ENCODE results near the gene MAPK8.

GRCh38 chr10:48464871-48465736 lies 158.6 kb downstream of the MAPK8 start:
- TF ChIP-seq POLR2AphosphoS5 (IDR thresholded peaks at IDR 0.05) (no peak), EP300 (IDR thresholded peaks at IDR 0.05) (no peak), POLR2A (IDR thresholded peaks at IDR 0.05) (no peak)
- TF ChIP-seq, protein P1, sequence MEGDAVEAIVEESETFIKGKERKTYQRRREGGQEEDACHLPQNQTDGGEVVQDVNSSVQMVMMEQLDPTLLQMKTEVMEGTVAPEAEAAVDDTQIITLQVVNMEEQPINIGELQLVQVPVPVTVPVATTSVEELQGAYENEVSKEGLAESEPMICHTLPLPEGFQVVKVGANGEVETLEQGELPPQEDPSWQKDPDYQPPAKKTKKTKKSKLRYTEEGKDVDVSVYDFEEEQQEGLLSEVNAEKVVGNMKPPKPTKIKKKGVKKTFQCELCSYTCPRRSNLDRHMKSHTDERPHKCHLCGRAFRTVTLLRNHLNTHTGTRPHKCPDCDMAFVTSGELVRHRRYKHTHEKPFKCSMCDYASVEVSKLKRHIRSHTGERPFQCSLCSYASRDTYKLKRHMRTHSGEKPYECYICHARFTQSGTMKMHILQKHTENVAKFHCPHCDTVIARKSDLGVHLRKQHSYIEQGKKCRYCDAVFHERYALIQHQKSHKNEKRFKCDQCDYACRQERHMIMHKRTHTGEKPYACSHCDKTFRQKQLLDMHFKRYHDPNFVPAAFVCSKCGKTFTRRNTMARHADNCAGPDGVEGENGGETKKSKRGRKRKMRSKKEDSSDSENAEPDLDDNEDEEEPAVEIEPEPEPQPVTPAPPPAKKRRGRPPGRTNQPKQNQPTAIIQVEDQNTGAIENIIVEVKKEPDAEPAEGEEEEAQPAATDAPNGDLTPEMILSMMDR (IDR thresholded peaks at IDR 0.05), result no peak

Data from suprapubic skin (tissue), 4 donors.